GM12878 (cell line): ENCODE data around the gene PRKG1. TPM values are rescaled to one million over a fixed set of nuclear protein-coding genes. Genes with fewer than 3 reads are reported as not detected.

Experiments used
- ATAC-seq: fragments of 200-7000 bp; cut with Tn5 transposase; 3 replicates; pipeline ENCODE4 v1.9.1; 2020; ENCODE audit warnings: mild to moderate bottlenecking, moderate library complexity
- BruUV-seq: library from RNA; stranded (reverse); fragments of 400-500 nt; replicated peaks from 2 replicates; lab custom pipeline; 2021; lab: Mats Ljungman, UMichigan
- CTCF ChIA-PET: fragments of 300-600 bp; sonication (Branson Sonifier 250); formaldehyde crosslinking; extraction: SDS; loops from one replicate; lab custom pipeline; 2021; ENCODE audit warnings: inconsistent platforms; lab: Yijun Ruan, JAX
- POLR2A ChIA-PET: fragments of 350-600 bp; formaldehyde crosslinking; extraction: SDS; loops from one replicate; lab custom pipeline; 2021; ENCODE audit warnings: inconsistent platforms; lab: Charles Lee
- RAD21 ChIA-PET: fragments of 300-600 bp; sonication (Branson Sonifier 250); formaldehyde crosslinking; loops from one replicate; lab custom pipeline; 2023; ENCODE audit warnings: antibody characterized with exemption; ENCODE audit not compliant: unreplicated experiment; lab: Charles Lee
- SMC1A ChIA-PET: fragments of 300-600 bp; sonication (Branson Sonifier 250); formaldehyde crosslinking; loops from one replicate; lab custom pipeline; 2023; ENCODE audit not compliant: unreplicated experiment, uncharacterized antibody; lab: Charles Lee
- DNase-seq: peaks from one replicate; pipeline ENCODE4 v3.0.0-alpha.2; 2011; ENCODE audit warnings: low read depth, low spot score
- FAIRE-seq: peaks from 3 replicates; lab custom pipeline; 2011; peaks lifted over from hg19 to GRCh38; lab: Jason Lieb, UNC
- H2AFZ ChIP-seq: 2 replicates; pipeline ENCODE4 v1.6.0; 2011; ENCODE audit warnings: low read depth, low read length, control low read depth; ENCODE audit not compliant: control insufficient read depth
- H3K27ac ChIP-seq: 2 replicates; pipeline ENCODE4 v1.5.1; 2011; ENCODE audit warnings: control low read depth; ENCODE audit not compliant: control insufficient read depth, insufficient read depth
- H3K27me3 ChIP-seq, 2 experiments: replicated peaks in 1 of 2; 2 replicates each; pipeline versions ENCODE4 v1.6.0 to v1.6.1; 2011; ENCODE audit warnings: low read length in 1 of 2; ENCODE audit not compliant: control insufficient read depth in 2 of 2, insufficient read depth in 2 of 2
- H3K36me3 ChIP-seq, 2 experiments: 2 replicates each; pipeline ENCODE4 v1.5.1; 2011; ENCODE audit warnings: low read length in 1 of 2; ENCODE audit not compliant: control insufficient read depth in 2 of 2, insufficient read depth in 2 of 2
- H3K4me1 ChIP-seq: 2 replicates; pipeline ENCODE4 v1.6.1; 2011; ENCODE audit warnings: mild to moderate bottlenecking, low read length, moderate library complexity, mixed read lengths; ENCODE audit not compliant: control insufficient read depth, insufficient read depth
- H3K4me2 ChIP-seq: 2 replicates; pipeline ENCODE4 v1.6.0; 2011; ENCODE audit warnings: control low read depth; ENCODE audit not compliant: control insufficient read depth, insufficient read depth
- H3K4me3 ChIP-seq: fragments of 200-600 bp; sonication (generic); 2 replicates; pipeline ENCODE4 v1.5.1; 2016
- H3K79me2 ChIP-seq: 2 replicates; pipeline ENCODE4 v1.6.0; 2011; ENCODE audit warnings: low read length; ENCODE audit not compliant: control insufficient read depth, insufficient read depth
- H3K9ac ChIP-seq: 2 replicates; pipeline ENCODE4 v1.8.0; 2011; ENCODE audit warnings: low read length, control low read depth, mixed read lengths; ENCODE audit not compliant: control insufficient read depth, insufficient read depth
- H3K9me3 ChIP-seq: replicated peaks from 3 replicates; pipeline ENCODE4 v1.5.1; 2011; ENCODE audit warnings: mild to moderate bottlenecking, low read length; ENCODE audit not compliant: control insufficient read depth, insufficient read depth
- H4K20me1 ChIP-seq: 2 replicates; pipeline ENCODE4 v1.6.0; 2011; ENCODE audit not compliant: control insufficient read depth, insufficient read depth
- BCL11A ChIP-seq: IDR thresholded peaks from 2 replicates; pipeline ENCODE4 v1.6.1; 2011; ENCODE audit warnings: low read depth, low read length
- CUX1 ChIP-seq: IDR thresholded peaks from 2 replicates; pipeline ENCODE4 v1.6.1; 2012; ENCODE audit warnings: improper control_type of control experiment, low read depth, low read length; ENCODE audit not compliant: insufficient replicate concordance
- E2F4 ChIP-seq: IDR thresholded peaks from 2 replicates; pipeline ENCODE4 v1.6.1; 2012; ENCODE audit warnings: low read depth, low read length, improper control_type of control experiment
- EED ChIP-seq: sonication (generic); IDR thresholded peaks from 2 replicates; pipeline ENCODE4 v1.6.1; 2016; ENCODE audit warnings: antibody characterized with exemption, low read depth
- EP300 ChIP-seq, 2 experiments: fragments of 150-350 bp in 1 of 2; IDR thresholded peaks; 2 replicates each; pipeline ENCODE4 v1.6.1; 2011 to 2012; ENCODE audit warnings: low read depth in 2 of 2, low read length in 2 of 2, borderline replicate concordance in 1 of 2, improper control_type of control experiment in 1 of 2, inconsistent platforms in 1 of 2; ENCODE audit not compliant: control insufficient read depth in 1 of 2
- FOS ChIP-seq: IDR thresholded peaks from 3 replicates; pipeline ENCODE4 v1.6.1; 2011; ENCODE audit warnings: borderline replicate concordance; ENCODE audit not compliant: insufficient read length; ENCODE audit errors: extremely low read depth
- FOXM1 ChIP-seq: IDR thresholded peaks from 2 replicates; pipeline ENCODE4 v1.6.1; 2012; ENCODE audit warnings: low read depth, mild to moderate bottlenecking, inconsistent platforms, low read length, moderate library complexity
- HDGF ChIP-seq: fragments of 450-650 bp; IDR thresholded peaks from 2 replicates; pipeline ENCODE4 v1.6.1; 2016; ENCODE audit warnings: antibody characterized with exemption
- HSF1 ChIP-seq: fragments of 150-350 bp; IDR thresholded peaks from 2 replicates; pipeline ENCODE4 v1.6.1; 2014; ENCODE audit warnings: mild to moderate bottlenecking, low read depth, low read length
- MEF2A ChIP-seq: IDR thresholded peaks from 2 replicates; pipeline ENCODE4 v1.6.1; 2011; ENCODE audit warnings: low read depth, mild to moderate bottlenecking, low read length, moderate library complexity; ENCODE audit not compliant: insufficient read depth
- MYC ChIP-seq: IDR thresholded peaks from 2 replicates; pipeline ENCODE4 v1.6.1; 2011; ENCODE audit warnings: mild to moderate bottlenecking, low read length, moderate library complexity, inconsistent platforms; ENCODE audit not compliant: insufficient read depth, insufficient replicate concordance, insufficient read length, severe bottlenecking
- RELB ChIP-seq: fragments of 450-650 bp; IDR thresholded peaks from 2 replicates; pipeline ENCODE4 v1.6.1; 2017; ENCODE audit warnings: low read depth, mild to moderate bottlenecking, moderate library complexity
- SIN3A ChIP-seq: IDR thresholded peaks from 2 replicates; pipeline ENCODE4 v1.6.1; 2012; ENCODE audit warnings: low read depth, low read length, improper control_type of control experiment
- WGBS: methylation state at CpG from one replicate; pipeline ENCODE4 v1.1.6; 2016; ENCODE audit warnings: low lambda C conversion rate; ENCODE audit not compliant: insufficient replicate concordance, insufficient coverage; ENCODE audit errors: missing lambda C conversion rate; 5-methylcytosine and 5-hydroxymethylcytosine counted together
- in situ Hi-C: fragments of 300-500 bp; cut with MboI; formaldehyde crosslinking; loops from 9 replicates; pipeline ENCODE4 v1.14.3; 2018; ENCODE audit warnings: mixed read lengths
- intact Hi-C: fragments of 100-400 bp; cut with micrococcal nuclease; formaldehyde crosslinking; loops from one replicate; pipeline ENCODE4 v1.14.2; 2022; ENCODE audit not compliant: unreplicated experiment
- polyA plus RNA-seq, 11 experiments: library from polyadenylated mRNA; depleted of rRNA in 4 of 11; unstranded in 6 of 11; stranded (reverse) in 5 of 11; fragments of >200 nt; fragmentation: Nextera tagmentation in 4 of 11; fragmentation: Illumina TruSeq in 1 of 11; extraction: Ambion mirVana in 4 of 11; extraction: Trizol in 1 of 11; gene quantifications; 1 replicate in 1 of 11; 2 replicates in 10 of 11; pipeline versions ENCODE4 v1.2.1 to v1.2.3, GENCODE V29; 2011 to 2016; ENCODE audit warnings: inconsistent platforms in 2 of 11, missing spikeins in 2 of 11, low read depth in 1 of 11
- total RNA-seq, 4 experiments: library from RNA; depleted of rRNA in 3 of 4; stranded (reverse); fragments of >200 nt in 3 of 4; fragmentation: Illumina TruSeq in 1 of 4; extraction: Trizol in 1 of 4; gene quantifications; 2 replicates each; pipeline versions ENCODE4 v1.2.1 to v1.2.3, GENCODE V29; 2013 to 2021

The PRKG1 gene
- total and polyA plus RNA-seq, 10 of the 15 experiments (the other 5 are each of a cell fraction or from before 2014, with no cell fraction given): 0.04 to 0.05 TPM; not detected in 8

- ChIA-PET SMC1A (no interaction called here), CTCF (no interaction called here), RAD21 (no interaction called here), POLR2A (no interaction called here)
- Histone ChIP-seq H3K27me3 (no peaks in the 10 kb centered on the region), H3K4me2 (no peak overlapping the region), H3K4me3 (no peak overlapping the region), H3K79me2 (no peaks in the 10 kb centered on the region), H3K9me3 (no peaks in the 10 kb centered on the region), H3K4me1 (no peaks in the 10 kb centered on the region), H3K36me3 (no peaks in the 10 kb centered on the region), H3K9ac (no peak overlapping the region), H3K27ac (no peak overlapping the region), H4K20me1 (no peaks in the 10 kb centered on the region), H2AFZ (no peak overlapping the region)
- no peak for FAIRE-seq
- no peak for DNase-seq
- intact Hi-C loops: no loop called here
- no TSS peak for BruUV-seq
- in situ Hi-C loops: no loop called here
- ATAC-seq: no peak
- WGBS: 31% methylated on average over 3 of the region's 3 CpGs
- no peak for TF ChIP-seq MYC
- no peak for TF ChIP-seq MEF2A
- TF ChIP-seq EP300 (IDR thresholded peaks at IDR 0.05; ENCODE audit: borderline replicate concordance in 1 of 2, control insufficient read depth in 1 of 2, low read depth in 2 of 2, low read length in 2 of 2): no peak
- TF ChIP-seq BCL11A: no peak
- TF ChIP-seq RELB: no peak
- TF ChIP-seq HSF1: no peak
- TF ChIP-seq HDGF: no peak
- no peak for TF ChIP-seq E2F4
- no peak for TF ChIP-seq FOS
- no peak for TF ChIP-seq SIN3A
- no peak for TF ChIP-seq CUX1
- no peak for TF ChIP-seq EED
- no peak for TF ChIP-seq FOXM1
Observed at GRCh38 chr10:52198540-52198939, 1124.3 kb downstream of the PRKG1 start.
